GM12865 (cell line): ENCODE results near the gene SMARCC1.
"Not testable (repeated sequence)": the region's sequence is repeated elsewhere in the genome, so short reads cannot be mapped to it uniquely, and the experiment has no call there.

Source experiments
- DNase-seq: peaks from one replicate; pipeline ENCODE4 v3.0.0; 2010; ENCODE audit warnings: low read depth
- H3K4me3 ChIP-seq: 2 replicates; pipeline ENCODE4 v1.5.1; 2011; ENCODE audit warnings: mild to moderate bottlenecking, low read depth, low read length, control low read depth
- CTCF ChIP-seq: IDR thresholded peaks from 2 replicates; pipeline ENCODE4 v1.5.1; 2011; ENCODE audit warnings: low read length, control low read depth, low read depth, inconsistent platforms; ENCODE audit not compliant: insufficient read depth; ENCODE audit errors: missing control alignments

SMARCC1 gene

DNA sequence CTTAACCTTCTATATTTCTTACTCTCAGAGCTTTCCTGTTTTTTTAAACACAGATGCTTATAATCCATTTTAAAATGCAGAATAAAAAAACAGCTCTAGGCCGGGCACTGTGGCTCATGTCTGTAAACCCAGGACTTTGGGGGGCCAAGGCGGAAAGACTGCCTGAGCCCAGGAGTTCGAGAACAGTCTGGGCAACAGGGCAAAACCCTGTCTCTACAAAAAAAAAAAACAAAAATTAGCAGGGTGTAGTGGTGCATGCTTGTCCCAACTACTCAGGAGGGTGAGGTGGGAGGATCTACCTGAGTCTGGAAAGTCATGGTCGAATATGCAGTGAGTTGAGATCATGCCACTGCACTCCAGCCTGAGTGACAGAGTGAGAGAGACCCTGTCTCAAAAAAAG, 15.5 kb downstream of the SMARCC1 start:
- DNase-seq, result no peak
- TF ChIP-seq CTCF, result no peak
- no peak overlapping the region for H3K4me3 ChIP-seq

GRCh38 chr3:47762233-47762632, 19.5 kb downstream of the SMARCC1 start:
- DNase-seq, result no peak
- TF ChIP-seq CTCF, result no peak
- no peak overlapping the region for H3K4me3 ChIP-seq

DNA sequence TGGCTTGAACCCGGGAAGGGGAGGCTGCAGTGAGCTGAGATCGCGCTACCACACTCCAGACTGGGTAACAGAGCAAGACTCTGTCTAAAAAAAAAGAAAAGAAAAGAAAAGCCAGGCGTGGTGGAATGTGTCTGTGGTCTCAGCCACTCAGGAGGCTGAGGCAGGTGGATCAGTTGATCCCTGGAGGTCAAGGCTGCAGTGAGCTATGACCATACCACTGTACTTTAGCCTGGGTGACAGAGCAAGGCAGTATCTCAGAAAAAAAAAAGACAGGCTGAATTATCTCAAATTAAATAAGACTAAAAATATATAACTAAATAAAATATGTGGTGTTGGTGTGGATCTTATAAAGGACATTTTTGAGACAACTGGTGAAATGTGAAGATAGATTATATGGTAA, 20.6 kb downstream of the SMARCC1 start:
- no peak for DNase-seq
- H3K4me3 ChIP-seq, result no peak overlapping the region
- no peak for TF ChIP-seq CTCF

DNA sequence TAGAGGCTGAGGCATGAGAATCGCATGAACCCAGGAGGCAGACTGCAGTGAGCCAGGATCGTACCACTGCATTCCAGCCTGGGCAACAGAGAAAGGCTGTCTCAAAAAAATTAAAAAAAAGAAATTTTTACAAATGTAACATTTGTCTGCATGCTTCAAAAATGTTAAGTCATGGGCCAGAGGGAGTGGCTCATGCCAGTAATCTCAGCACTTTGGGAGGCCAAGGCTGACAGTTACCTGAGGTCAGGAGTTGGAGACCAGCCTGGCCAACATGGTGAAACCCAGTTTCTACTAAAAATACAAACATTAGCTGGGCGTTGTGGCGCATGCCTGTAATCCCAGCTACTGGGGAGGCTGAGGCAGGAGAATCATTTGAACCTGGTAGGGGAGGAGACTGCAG, 21.5 kb downstream of the SMARCC1 start:
- DNase-seq, H3K4me3 ChIP-seq: not testable (repeated sequence)

- no peak for DNase-seq
- TF ChIP-seq CTCF, result no peak
- no peak overlapping the region for H3K4me3 ChIP-seq
Measured at GRCh38 chr3:47758261-47759025, 23.2 kb downstream of the SMARCC1 start.

DNA sequence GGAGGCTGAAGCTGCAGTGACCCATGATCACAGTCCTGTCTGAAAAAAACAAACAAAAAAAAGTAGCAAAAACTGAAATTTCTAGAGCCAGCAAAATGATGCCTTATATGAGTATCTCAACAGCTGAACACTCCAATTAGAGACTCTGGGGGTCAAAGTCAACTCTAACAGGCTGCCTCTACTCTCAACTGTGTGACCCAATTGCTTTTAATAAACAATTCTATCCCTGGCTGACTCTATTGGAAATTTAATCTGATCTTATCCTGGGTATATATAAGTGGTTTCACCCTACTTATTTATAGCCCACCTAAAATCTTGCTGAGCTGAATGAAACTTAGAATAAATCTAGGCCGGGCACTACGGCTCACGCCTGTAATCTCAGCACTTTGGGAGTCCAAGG, 29.0 kb downstream of the SMARCC1 start:
- no peak for DNase-seq
- no peak overlapping the region for H3K4me3 ChIP-seq
- no peak for TF ChIP-seq CTCF

DNA sequence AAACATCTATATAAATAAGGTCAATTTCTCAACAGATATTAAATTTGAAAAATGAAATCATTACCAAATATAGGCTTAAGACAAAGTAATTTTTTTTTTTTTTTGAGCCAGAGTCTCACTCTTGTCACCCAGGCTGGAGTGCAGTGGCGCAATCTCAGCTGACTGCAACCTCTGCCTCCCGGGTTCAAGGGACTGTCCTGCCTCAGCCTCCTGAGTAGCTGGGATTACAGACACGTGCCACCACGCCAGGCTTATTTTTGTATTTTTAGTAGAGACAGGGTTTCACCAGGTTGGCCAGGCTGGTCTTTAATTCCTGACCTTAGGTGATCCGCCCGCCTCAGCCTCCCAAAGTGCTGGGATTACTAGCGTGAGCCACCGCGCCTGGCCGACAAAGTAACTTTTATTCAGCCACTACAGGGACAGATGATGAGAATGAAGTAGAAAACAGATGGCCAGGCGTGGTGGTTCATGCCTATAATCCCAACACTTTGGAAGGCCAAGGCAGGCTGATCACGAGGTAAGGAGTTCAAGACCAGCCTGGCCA, 30.8 kb downstream of the SMARCC1 start:
- DNase-seq, H3K4me3 ChIP-seq: not testable (repeated sequence)

DNA sequence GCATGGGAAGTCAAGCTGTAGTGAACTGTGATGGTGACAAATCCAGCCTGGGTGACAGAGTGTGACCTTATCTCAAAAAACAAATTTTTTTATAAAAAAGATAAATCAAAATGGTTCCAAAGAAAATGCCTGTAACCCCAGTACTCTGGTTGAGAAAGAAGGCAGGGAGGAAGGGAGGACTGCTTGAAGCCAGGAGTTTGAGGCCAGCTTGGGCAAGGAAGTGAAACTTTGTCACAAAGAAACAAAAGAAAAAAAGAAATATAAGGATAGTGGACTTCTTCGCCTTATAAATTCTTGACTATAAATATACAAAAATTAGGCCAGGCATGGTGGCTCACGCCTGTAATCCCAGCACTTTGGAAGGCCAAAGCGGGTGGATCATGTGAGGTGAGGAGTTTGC, 34.1 kb downstream of the SMARCC1 start:
- H3K4me3 ChIP-seq, result no peak overlapping the region
- DNase-seq, result no peak
- no peak for TF ChIP-seq CTCF
